K562 (cell line): Measurements from ENCODE around the gene GRIA1.

Experiments
- ARHGAP35 ChIP-seq: fragments of 450-650 bp; IDR thresholded peaks from 2 replicates; pipeline ENCODE4 v1.6.1; 2018; ENCODE audit not compliant: partially characterized antibody
- ATF3 ChIP-seq, 2 experiments: fragments of 450-650 bp in 1 of 2; sonication (generic) in 1 of 2; formaldehyde crosslinking in 1 of 2; IDR thresholded peaks in 1 of 2; conservative IDR thresholded peaks in 1 of 2; 2 replicates each; pipeline versions ENCODE4 v1.6.1 to v1.8.1; 2016 to 2023; ENCODE audit warnings: mild to moderate bottlenecking in 2 of 2, moderate library complexity in 2 of 2, inconsistent platforms in 1 of 2, missing genetic modification reagents in 1 of 2
- CBX3 ChIP-seq, 2 experiments: IDR thresholded peaks; 1 replicate in 1 of 2; 2 replicates in 1 of 2; pipeline ENCODE4 v1.6.1; 2012; ENCODE audit warnings: inconsistent platforms in 2 of 2, low read length in 2 of 2, borderline replicate concordance in 1 of 2, control low read depth in 1 of 2
- CTCF ChIP-seq, 3 experiments: IDR thresholded peaks in 2 of 3; conservative IDR thresholded peaks in 1 of 3; 2 replicates each; pipeline ENCODE4 v1.5.1; 2011 to 2012; ENCODE audit warnings: low read length in 3 of 3, mild to moderate bottlenecking in 3 of 3, control low read depth in 2 of 3, improper control_type of control experiment in 1 of 3, inconsistent platforms in 1 of 3, low read depth in 1 of 3, mixed read lengths in 1 of 3, moderate library complexity in 1 of 3; ENCODE audit not compliant: insufficient read depth in 2 of 3
- GTF2E2 ChIP-seq: fragments of 200-800 bp; sonication (Bioruptor generic); IDR thresholded peaks from 2 replicates; pipeline ENCODE4 v1.6.1; 2016; ENCODE audit warnings: missing genetic modification characterization, missing compliant biosample characterization
- LEF1 ChIP-seq: fragments of 450-650 bp; IDR thresholded peaks from 2 replicates; pipeline ENCODE4 v1.6.1; 2016; ENCODE audit warnings: mild to moderate bottlenecking
- NCOA2 ChIP-seq, 2 experiments: fragments of 450-650 bp; IDR thresholded peaks; 2 replicates each; pipeline ENCODE4 v1.6.1; 2018; ENCODE audit warnings: mild to moderate bottlenecking in 2 of 2, moderate library complexity in 1 of 2; ENCODE audit not compliant: partially characterized antibody in 2 of 2
- PHF20 ChIP-seq: fragments of 450-650 bp; IDR thresholded peaks from 2 replicates; pipeline ENCODE4 v1.6.1; 2018; ENCODE audit not compliant: partially characterized antibody
- POLR2A ChIP-seq: fragments of 450-650 bp; conservative IDR thresholded peaks from 2 replicates; pipeline ENCODE4 v1.6.1; 2016
- POLR2H ChIP-seq: IDR thresholded peaks from 2 replicates; pipeline ENCODE4 v1.6.1; 2016; ENCODE audit warnings: missing genetic modification characterization, low read depth, mild to moderate bottlenecking, control low read depth, missing compliant biosample characterization, moderate library complexity
- SNIP1 ChIP-seq: fragments of 450-650 bp; IDR thresholded peaks from 2 replicates; pipeline ENCODE4 v1.7.1; 2017; ENCODE audit warnings: low read depth, mild to moderate bottlenecking
- TAF1 ChIP-seq: IDR thresholded peaks from 2 replicates; pipeline ENCODE4 v1.6.1; 2011; ENCODE audit warnings: mild to moderate bottlenecking, low read length, moderate library complexity; ENCODE audit not compliant: insufficient read depth, control insufficient read depth, severe bottlenecking; ENCODE audit errors: extremely low read depth
- ZBTB17 ChIP-seq: fragments of 450-650 bp; formaldehyde crosslinking; IDR thresholded peaks from 2 replicates; pipeline ENCODE4 v1.4.0; 2020; ENCODE audit warnings: mild to moderate bottlenecking
- ZNF146 ChIP-seq: IDR thresholded peaks from one replicate; pipeline ENCODE4 v1.6.1; 2018; ENCODE audit warnings: missing compliant biosample characterization; ENCODE audit not compliant: unreplicated experiment

GRCh38 chr5:153796527-153796926 lies 306.1 kb downstream of the GRIA1 start:
- no peak for TF ChIP-seq CBX3 (IDR thresholded peaks at IDR 0.05; ENCODE audit: borderline replicate concordance in 1 of 2, low read length in 2 of 2)
- no peak for TF ChIP-seq POLR2A
- TF ChIP-seq ZNF146 (CRISPR knock-in tag) = no peak
- no peak for TF ChIP-seq ARHGAP35
- TF ChIP-seq LEF1 = no peak
- TF ChIP-seq NCOA2 (IDR thresholded peaks at IDR 0.05; ENCODE audit: partially characterized antibody in 2 of 2) = no peak
- TF ChIP-seq CTCF (IDR thresholded peaks at IDR 0.05 in 2 of 3, conservative IDR thresholded peaks at IDR 0.05 in 1 of 3; ENCODE audit: insufficient read depth in 2 of 3, low read depth in 1 of 3, low read length in 3 of 3) = no peak
- TF ChIP-seq TAF1 = no peak
- no peak for TF ChIP-seq ZBTB17
- no peak for TF ChIP-seq PHF20
- no peak for TF ChIP-seq SNIP1
- TF ChIP-seq POLR2H = no peak
- TF ChIP-seq ATF3 (IDR thresholded peaks at IDR 0.05) = no peak
- no peak for TF ChIP-seq ATF3 (CRISPR knock-in tag; conservative IDR thresholded peaks at IDR 0.05)
- no peak for TF ChIP-seq GTF2E2 (tag)
